ENCODE data around the gene IFNAR1. TPM values are rescaled to one million over a fixed set of nuclear protein-coding genes. Genes with fewer than 3 reads are reported as not detected.

The IFNAR1 gene
- polyA plus RNA-seq, 2 of the 4 experiments (the other 2 are of a cell fraction), result 14.1 to 14.2 TPM

DNA sequence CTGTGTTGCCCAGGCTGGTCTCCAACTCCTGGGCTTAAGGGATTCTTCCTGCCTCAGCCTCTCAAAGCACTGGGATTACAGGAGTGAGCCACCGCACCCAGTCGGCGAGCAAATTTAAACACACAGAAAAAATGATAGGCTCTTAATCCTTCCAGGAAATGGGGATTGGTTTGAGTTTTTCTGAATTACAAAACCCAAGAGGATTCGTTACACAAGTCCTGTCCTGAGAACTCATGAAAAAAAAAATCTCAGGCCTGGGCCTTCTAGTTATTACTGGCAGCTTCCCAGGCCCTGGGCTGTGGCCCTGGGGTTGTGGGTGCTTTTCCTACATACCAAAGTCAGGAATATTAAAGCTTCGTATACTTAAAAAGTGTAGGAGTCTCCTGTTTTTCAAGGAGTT lies 72.2 kb downstream of the IFNAR1 start:
- ATAC-seq (no peak), FAIRE-seq (no peak), DNase-seq (ENCODE audit: low read depth in 1 of 2, low spot score in 1 of 2) (no peak)
- H3K9me3 ChIP-seq, result no peaks in the 10 kb centered on the region
- H3K4me1 ChIP-seq, result no peaks in the 10 kb centered on the region
- ChIA-PET POLR2A (no interaction called here), CTCF (interaction anchor here (0.5 to 1.3 kb wide), 4 partner anchors 8 to 109 kb away, joined by 3 to 6 read pairs (median 4); no protein-coding TSS in a partner anchor)
- TF ChIP-seq NPAS2 (CRISPR knock-in tag; IDR thresholded peaks at IDR 0.05; ENCODE audit: borderline replicate concordance) (no peak), RCOR1 (IDR thresholded peaks at IDR 0.05; ENCODE audit: low read depth, low read length) (no peak), HOXB5 (CRISPR knock-in tag; IDR thresholded peaks at IDR 0.05) (no peak), KDM1A (IDR thresholded peaks at IDR 0.05; ENCODE audit: low read depth) (no peak), CEBPB (IDR thresholded peaks at IDR 0.05) (no peak), SREBF2 (IDR thresholded peaks at IDR 0.05) (no peak), NR3C1 (IDR thresholded peaks at IDR 0.05) (no peak), KDM5A (IDR thresholded peaks at IDR 0.05) (no peak), ZNF302 (CRISPR knock-in tag; IDR thresholded peaks at IDR 0.05) (no peak), JUNB (IDR thresholded peaks at IDR 0.05) (no peak), MAFK (IDR thresholded peaks at IDR 0.05; ENCODE audit: partially characterized antibody) (no peak)
- TF ChIP-seq, protein P1, sequence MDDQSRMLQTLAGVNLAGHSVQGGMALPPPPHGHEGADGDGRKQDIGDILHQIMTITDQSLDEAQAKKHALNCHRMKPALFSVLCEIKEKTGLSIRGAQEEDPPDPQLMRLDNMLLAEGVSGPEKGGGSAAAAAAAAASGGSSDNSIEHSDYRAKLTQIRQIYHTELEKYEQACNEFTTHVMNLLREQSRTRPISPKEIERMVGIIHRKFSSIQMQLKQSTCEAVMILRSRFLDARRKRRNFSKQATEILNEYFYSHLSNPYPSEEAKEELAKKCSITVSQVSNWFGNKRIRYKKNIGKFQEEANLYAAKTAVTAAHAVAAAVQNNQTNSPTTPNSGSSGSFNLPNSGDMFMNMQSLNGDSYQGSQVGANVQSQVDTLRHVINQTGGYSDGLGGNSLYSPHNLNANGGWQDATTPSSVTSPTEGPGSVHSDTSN (IDR thresholded peaks at IDR 0.05), result no peak
- no peak overlapping the region for H3K4me2 ChIP-seq
- H3K27ac ChIP-seq, result no peak overlapping the region
- 91% methylated on average over 5 of the region's 5 CpGs for WGBS (ENCODE audit: missing lambda C conversion rate)
- H3K4me3 ChIP-seq, result no peak overlapping the region

DNA sequence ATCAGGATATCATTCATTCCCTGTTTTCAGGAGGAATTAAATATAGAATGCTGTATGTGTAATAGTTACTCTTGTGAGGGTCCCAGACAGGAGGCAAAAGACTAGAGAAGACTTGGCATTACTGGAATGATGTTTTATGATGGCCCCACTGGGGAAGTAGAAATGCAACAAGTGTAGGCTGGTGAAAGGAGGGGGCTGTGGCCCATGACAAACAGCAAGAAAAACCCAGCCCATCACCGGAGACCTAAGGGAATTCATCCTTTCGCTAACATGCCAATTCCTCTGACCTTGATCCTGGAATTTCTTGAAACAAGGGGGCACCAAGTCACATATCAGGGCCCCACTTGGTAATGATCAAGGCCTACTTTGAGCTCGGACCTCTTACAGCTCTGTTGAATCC lies 72.9 kb downstream of the IFNAR1 start:
- peaks cover 3% of the 10 kb centered on the region; the same call in 1 of the 3 replicates for H3K4me1 ChIP-seq
- ATAC-seq, result no peak
- 87% methylated on average over 3 of the region's 3 CpGs for WGBS (ENCODE audit: missing lambda C conversion rate)
- no peak for FAIRE-seq
- ChIA-PET CTCF (interaction anchor here (0.6 kb wide), 1 partner anchor 9 kb away, joined by 3 read pairs; no protein-coding TSS in a partner anchor), POLR2A (no interaction called here)
- no peak overlapping the region for H3K4me3 ChIP-seq
- H3K27ac ChIP-seq, result no peak overlapping the region
- no peak for DNase-seq (ENCODE audit: low read depth in 1 of 2, low spot score in 1 of 2)
- TF ChIP-seq SREBF2 (IDR thresholded peaks at IDR 0.05) (no peak), RCOR1 (IDR thresholded peaks at IDR 0.05; ENCODE audit: low read depth, low read length) (no peak), ZSCAN20 (CRISPR knock-in tag; IDR thresholded peaks at IDR 0.05) (no peak), BHLHE40 (IDR thresholded peaks at IDR 0.05; ENCODE audit: low read depth, low read length) (no peak)
- TF ChIP-seq, protein P2, sequence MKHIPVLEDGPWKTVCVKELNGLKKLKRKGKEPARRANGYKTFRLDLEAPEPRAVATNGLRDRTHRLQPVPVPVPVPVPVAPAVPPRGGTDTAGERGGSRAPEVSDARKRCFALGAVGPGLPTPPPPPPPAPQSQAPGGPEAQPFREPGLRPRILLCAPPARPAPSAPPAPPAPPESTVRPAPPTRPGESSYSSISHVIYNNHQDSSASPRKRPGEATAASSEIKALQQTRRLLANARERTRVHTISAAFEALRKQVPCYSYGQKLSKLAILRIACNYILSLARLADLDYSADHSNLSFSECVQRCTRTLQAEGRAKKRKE (CRISPR knock-in tag; IDR thresholded peaks at IDR 0.05; ENCODE audit: low read depth), result no peak
- H3K9me3 ChIP-seq, result no peaks in the 10 kb centered on the region
- H3K4me2 ChIP-seq, result no peak overlapping the region

DNA sequence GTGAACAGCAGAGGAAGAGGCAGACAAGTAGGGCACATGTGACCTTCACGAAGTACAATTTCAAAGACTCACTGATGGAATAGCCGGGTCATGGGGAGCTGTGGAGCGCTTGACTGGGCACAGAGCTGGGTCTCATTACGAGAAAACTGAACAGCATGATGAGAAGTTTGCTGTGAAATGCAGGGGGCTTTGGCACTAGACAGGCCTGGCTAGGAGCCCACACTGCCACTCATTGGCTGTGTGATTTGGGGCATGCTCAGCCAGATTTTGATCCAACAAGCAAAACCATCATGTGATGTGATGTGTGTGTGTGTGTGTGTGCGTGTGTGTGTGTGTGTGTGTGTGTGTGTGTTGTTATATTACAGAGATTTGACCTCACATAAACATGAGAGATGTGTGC lies 73.6 kb downstream of the IFNAR1 start:
- DNase-seq (ENCODE audit: low read depth in 1 of 2, low spot score in 1 of 2) (no peak), ATAC-seq (no peak), FAIRE-seq (no peak)
- no peak for TF ChIP-seq HDAC2 (IDR thresholded peaks at IDR 0.05)
- no peak for TF ChIP-seq HOXB5 (CRISPR knock-in tag; IDR thresholded peaks at IDR 0.05)
- TF ChIP-seq NPAS2 (CRISPR knock-in tag; IDR thresholded peaks at IDR 0.05; ENCODE audit: borderline replicate concordance), result no peak
- TF ChIP-seq CBX2 (IDR thresholded peaks at IDR 0.05; ENCODE audit: borderline replicate concordance, low read depth), result no peak
- TF ChIP-seq MAFK (IDR thresholded peaks at IDR 0.05; ENCODE audit: partially characterized antibody), result no peak
- TF ChIP-seq JUNB (IDR thresholded peaks at IDR 0.05), result no peak
- TF ChIP-seq ESRRA (IDR thresholded peaks at IDR 0.05; ENCODE audit: borderline replicate concordance, low read length), result no peak
- TF ChIP-seq, protein P1 (IDR thresholded peaks at IDR 0.05), result no peak
- TF ChIP-seq CHD4 (IDR thresholded peaks at IDR 0.05; ENCODE audit: borderline replicate concordance), result no peak
- TF ChIP-seq RFX5 (IDR thresholded peaks at IDR 0.05), result no peak
- no peak for TF ChIP-seq EHF (CRISPR knock-in tag; IDR thresholded peaks at IDR 0.05)
- TF ChIP-seq ZFP36 (IDR thresholded peaks at IDR 0.05; ENCODE audit: borderline replicate concordance, partially characterized antibody), result no peak
- no peak for TF ChIP-seq MAZ (IDR thresholded peaks at IDR 0.05; ENCODE audit: borderline replicate concordance, low read depth, low read length)
- no peak for TF ChIP-seq CHD2 (IDR thresholded peaks at IDR 0.05; ENCODE audit: low read length, partially characterized antibody)
- no peak for TF ChIP-seq POLR2A (IDR thresholded peaks at IDR 0.05; ENCODE audit: low read length)
- ChIA-PET CTCF (no interaction called here), POLR2A (interaction anchor here (0.6 kb wide), 1 partner anchor 44 kb away, joined by 3 read pairs; no protein-coding TSS in a partner anchor)
- H3K4me3 ChIP-seq, result no peak overlapping the region
- H3K4me2 ChIP-seq, result no peak overlapping the region
- WGBS (ENCODE audit: missing lambda C conversion rate), result 82% methylated on average over 5 of the region's 5 CpGs
- H3K27ac ChIP-seq, result no peak overlapping the region
- H3K9me3 ChIP-seq, result no peaks in the 10 kb centered on the region
- peaks cover 3% of the 10 kb centered on the region; the same call in 1 of the 3 replicates for H3K4me1 ChIP-seq
